Left ventricle myocardium inferior (tissue), 1 donor: ENCODE measurements around the gene KIF16B. TPM values are rescaled to one million over a fixed set of nuclear protein-coding genes. Genes with fewer than 3 reads are reported as not detected.
"Not testable (repeated sequence)": the region's sequence is repeated elsewhere in the genome, so short reads cannot be mapped to it uniquely, and the experiment has no call there.

ENCODE experiments used
- DNase-seq: peaks from one replicate; pipeline ENCODE4 v3.0.0-alpha.2; 2020
- H3K27ac ChIP-seq: fragments of 200-600 bp; replicated peaks from 2 replicates; pipeline ENCODE4 v1.8.0; 2021
- H3K27me3 ChIP-seq: fragments of 200-600 bp; 2 replicates; pipeline ENCODE4 v1.8.0; 2021; ENCODE audit warnings: low read depth
- H3K36me3 ChIP-seq: fragments of 200-600 bp; 2 replicates; pipeline ENCODE4 v1.8.0; 2021
- H3K4me1 ChIP-seq: fragments of 200-600 bp; 2 replicates; pipeline ENCODE4 v1.8.0; 2021
- H3K4me3 ChIP-seq: fragments of 200-600 bp; 2 replicates; pipeline ENCODE4 v1.8.0; 2021; ENCODE audit warnings: mild to moderate bottlenecking, moderate library complexity
- H3K9me3 ChIP-seq: fragments of 200-600 bp; replicated peaks from 2 replicates; pipeline ENCODE4 v1.8.0; 2021
- intact Hi-C: fragments of 100-400 bp; cut with micrococcal nuclease; formaldehyde crosslinking; loops from one replicate; pipeline ENCODE4 v1.11.0; 2022
- total RNA-seq: library from RNA; stranded (reverse); fragmentation: NEBNext Ultra II Directional; extraction: Animal tissue kit (Norgen Biotek cat#: 25700); gene quantifications from one replicate; pipeline ENCODE4 v1.2.1, GENCODE V29; 2021
- TF ChIP-seq, protein P1 (sequence below): fragments of 200-600 bp; IDR thresholded peaks from 2 replicates; pipeline ENCODE4 v1.8.0; 2021; ENCODE audit warnings: antibody characterized with exemption, mild to moderate bottlenecking, borderline replicate concordance
- donor health status: DM: no; HTN: yes; CAD: no; lungs with severe emphysema.

KIF16B gene
- total RNA-seq, 1 donor from 2014 or later, result 16.4 TPM

DNA sequence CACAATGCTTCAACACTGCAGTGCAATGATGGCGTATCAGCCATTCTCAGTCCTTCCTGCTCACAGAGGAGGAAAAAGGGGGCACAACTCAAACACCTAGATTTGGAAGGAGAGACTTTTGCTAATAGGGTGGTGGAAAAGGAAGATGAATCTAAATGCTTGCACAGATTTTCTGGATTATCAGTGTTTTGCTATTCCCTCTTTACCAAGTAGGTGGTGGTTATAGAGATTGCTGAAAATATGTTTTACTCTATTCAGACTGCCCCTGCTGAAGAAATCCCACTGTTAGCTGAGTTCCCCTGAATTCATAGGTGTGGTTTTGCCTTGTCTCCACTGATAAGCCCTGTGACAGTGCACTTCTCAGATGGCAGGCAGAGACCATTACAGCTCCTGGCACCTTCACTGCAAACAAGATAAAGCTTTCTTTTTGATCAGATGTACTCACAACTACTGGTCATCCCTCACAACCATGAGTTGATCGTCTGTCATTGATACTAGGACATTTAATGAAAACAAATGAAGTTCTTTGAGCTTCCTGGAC lies 311.4 kb downstream of the KIF16B start:
- Histone ChIP-seq H3K4me1 (peaks cover 15% of the 10 kb centered on the region), H3K27ac (no peak overlapping the region), H3K9me3 (peaks cover 15% of the 10 kb centered on the region), H3K27me3 (no peaks in the 10 kb centered on the region), H3K4me3 (no peak overlapping the region), H3K36me3 (no peaks in the 10 kb centered on the region)
- TF ChIP-seq, protein P1, sequence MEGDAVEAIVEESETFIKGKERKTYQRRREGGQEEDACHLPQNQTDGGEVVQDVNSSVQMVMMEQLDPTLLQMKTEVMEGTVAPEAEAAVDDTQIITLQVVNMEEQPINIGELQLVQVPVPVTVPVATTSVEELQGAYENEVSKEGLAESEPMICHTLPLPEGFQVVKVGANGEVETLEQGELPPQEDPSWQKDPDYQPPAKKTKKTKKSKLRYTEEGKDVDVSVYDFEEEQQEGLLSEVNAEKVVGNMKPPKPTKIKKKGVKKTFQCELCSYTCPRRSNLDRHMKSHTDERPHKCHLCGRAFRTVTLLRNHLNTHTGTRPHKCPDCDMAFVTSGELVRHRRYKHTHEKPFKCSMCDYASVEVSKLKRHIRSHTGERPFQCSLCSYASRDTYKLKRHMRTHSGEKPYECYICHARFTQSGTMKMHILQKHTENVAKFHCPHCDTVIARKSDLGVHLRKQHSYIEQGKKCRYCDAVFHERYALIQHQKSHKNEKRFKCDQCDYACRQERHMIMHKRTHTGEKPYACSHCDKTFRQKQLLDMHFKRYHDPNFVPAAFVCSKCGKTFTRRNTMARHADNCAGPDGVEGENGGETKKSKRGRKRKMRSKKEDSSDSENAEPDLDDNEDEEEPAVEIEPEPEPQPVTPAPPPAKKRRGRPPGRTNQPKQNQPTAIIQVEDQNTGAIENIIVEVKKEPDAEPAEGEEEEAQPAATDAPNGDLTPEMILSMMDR, result no peak
- intact Hi-C loops, result no loop called here
- DNase-seq, result no peak

DNA sequence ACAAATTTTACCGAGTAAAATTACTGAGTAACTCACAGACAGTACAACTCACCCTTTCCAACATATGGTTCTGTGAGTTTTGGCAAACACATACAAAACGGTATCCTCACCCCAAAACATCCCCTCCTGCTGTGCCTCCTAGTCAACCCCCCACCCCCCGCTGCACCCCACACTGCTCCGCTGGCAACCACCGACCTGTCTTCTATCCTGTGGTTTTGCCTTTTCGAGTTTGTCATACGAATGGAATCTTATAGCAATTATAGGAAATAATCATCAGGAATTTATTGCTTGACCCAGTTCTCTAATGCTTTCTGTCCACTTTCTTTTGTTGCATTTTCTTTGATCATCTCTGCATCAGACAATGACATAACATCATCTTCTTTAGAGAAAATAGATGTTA lies 312.3 kb downstream of the KIF16B start:
- intact Hi-C loops, result no loop called here
- H3K36me3 ChIP-seq, result no peaks in the 10 kb centered on the region
- H3K27ac ChIP-seq, result no peak overlapping the region
- no peak overlapping the region for H3K4me3 ChIP-seq
- no peaks in the 10 kb centered on the region for H3K27me3 ChIP-seq
- TF ChIP-seq, protein P1, result no peak
- peaks cover 15% of the 10 kb centered on the region for H3K4me1 ChIP-seq
- no peak for DNase-seq
- peaks cover 6% of the 10 kb centered on the region for H3K9me3 ChIP-seq

DNA sequence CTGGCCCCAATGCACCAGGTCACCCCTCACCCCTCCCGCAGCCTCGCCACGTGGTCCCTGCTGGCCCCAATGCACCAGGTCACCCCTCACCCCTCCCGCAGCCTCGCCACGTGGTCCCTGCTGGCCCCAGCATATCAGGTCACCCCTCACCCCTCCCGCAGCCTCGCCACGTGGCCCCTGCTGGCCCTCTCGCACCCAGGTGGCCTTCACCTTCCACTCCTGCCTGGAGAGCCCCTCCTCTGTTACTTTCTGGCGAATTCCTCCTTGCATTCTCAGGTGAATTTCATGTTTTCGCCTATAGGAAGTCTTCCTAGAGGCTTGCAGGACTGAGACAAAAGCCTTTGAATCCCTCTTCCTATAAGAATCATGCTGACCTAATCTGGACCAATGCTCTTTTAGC lies 313.1 kb downstream of the KIF16B start:
- H3K4me3 ChIP-seq, H3K27me3 ChIP-seq, H3K27ac ChIP-seq, intact Hi-C loops, H3K9me3 ChIP-seq, H3K36me3 ChIP-seq, DNase-seq: not testable (repeated sequence)
- peaks cover 15% of the 10 kb centered on the region for H3K4me1 ChIP-seq

DNA sequence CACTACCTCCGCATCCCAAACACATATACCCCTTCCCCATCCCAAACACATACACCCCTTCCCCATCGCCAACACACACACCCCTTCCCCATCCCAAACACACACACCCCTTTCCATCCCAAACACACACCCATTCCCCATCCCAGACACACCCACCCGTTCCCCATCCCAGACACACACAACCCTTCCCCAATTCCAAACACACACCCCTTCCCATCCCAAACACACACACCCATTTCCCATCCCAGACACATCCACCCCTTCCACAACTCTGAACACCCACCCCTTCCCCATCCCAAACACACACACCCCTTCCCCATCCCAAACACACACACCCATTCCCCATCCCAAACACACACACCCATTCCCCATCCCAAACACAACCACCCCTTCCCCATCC lies 314.5 kb downstream of the KIF16B start:
- Histone ChIP-seq H3K27ac (no peak overlapping the region), H3K36me3 (no peaks in the 10 kb centered on the region), H3K4me1 (peaks cover 15% of the 10 kb centered on the region), H3K4me3 (no peak overlapping the region), H3K27me3 (no peaks in the 10 kb centered on the region), H3K9me3 (no peaks in the 10 kb centered on the region)
- intact Hi-C loops, result no loop called here
- TF ChIP-seq, protein P1, result no peak
- DNase-seq, result no peak

DNA sequence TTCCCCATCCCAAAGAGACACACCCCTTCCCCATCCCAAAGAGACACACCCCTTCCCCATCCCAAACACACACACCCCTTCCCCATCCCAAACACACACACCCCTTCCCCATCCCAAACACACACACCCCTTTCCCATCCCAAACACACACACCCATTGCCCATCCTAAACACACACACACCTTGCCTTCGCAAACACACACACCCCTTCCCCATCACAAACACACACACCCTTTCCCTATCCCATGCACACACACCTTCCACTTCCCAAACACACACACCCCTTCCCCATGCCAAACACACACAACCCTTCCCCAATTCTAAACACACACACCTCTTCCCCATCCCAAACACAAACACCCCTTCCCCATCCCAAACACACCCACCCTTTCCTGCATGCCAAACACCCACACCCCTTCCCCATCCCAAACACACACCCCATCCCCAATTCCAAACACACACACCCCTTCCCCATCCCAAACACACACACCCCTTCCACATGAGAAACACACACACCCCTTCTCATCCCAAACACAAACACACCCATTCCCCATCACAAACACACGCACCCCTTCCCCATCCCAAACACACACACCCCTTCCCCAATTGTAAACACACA lies 315.3 kb downstream of the KIF16B start:
- no peak overlapping the region for H3K27ac ChIP-seq
- no peak overlapping the region for H3K4me3 ChIP-seq
- no peaks in the 10 kb centered on the region for H3K9me3 ChIP-seq
- intact Hi-C loops, result no loop called here
- no peaks in the 10 kb centered on the region for H3K36me3 ChIP-seq
- peaks cover 8% of the 10 kb centered on the region for H3K4me1 ChIP-seq
- DNase-seq, result no peak
- no peaks in the 10 kb centered on the region for H3K27me3 ChIP-seq
- TF ChIP-seq, protein P1, result no peak

DNA sequence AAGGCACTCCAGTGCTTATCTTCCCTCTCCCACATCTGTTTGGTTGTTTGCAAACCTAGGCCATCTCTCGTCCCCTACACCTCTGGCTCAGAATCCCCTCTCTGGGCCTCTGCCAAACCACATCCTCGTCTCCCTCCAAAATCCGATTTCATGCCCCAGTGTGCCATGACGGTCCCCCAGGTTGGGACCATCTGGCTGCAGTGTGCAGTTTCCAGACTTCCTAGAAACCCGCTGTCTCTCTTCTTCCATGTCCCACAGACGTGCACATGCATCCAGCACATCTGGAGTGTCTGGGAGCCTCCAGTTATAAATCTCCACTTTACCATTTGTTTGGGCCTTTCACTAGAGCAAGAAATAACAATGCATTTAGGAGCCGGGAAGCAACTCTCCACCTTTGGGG lies 316.2 kb downstream of the KIF16B start:
- Histone ChIP-seq H3K27me3 (no peaks in the 10 kb centered on the region), H3K4me1 (no peaks in the 10 kb centered on the region), H3K4me3 (no peak overlapping the region), H3K27ac (no peak overlapping the region), H3K9me3 (no peaks in the 10 kb centered on the region), H3K36me3 (no peaks in the 10 kb centered on the region)
- intact Hi-C loops, result no loop called here
- DNase-seq, result no peak
- TF ChIP-seq, protein P1, result no peak
